ENCODE data around the gene EHMT1. TPM values are rescaled to one million over a fixed set of nuclear protein-coding genes. Genes with fewer than 3 reads are reported as not detected.

EHMT1 gene
- polyA plus RNA-seq, 2 donors = 26.6 to 42.3 TPM

DNA sequence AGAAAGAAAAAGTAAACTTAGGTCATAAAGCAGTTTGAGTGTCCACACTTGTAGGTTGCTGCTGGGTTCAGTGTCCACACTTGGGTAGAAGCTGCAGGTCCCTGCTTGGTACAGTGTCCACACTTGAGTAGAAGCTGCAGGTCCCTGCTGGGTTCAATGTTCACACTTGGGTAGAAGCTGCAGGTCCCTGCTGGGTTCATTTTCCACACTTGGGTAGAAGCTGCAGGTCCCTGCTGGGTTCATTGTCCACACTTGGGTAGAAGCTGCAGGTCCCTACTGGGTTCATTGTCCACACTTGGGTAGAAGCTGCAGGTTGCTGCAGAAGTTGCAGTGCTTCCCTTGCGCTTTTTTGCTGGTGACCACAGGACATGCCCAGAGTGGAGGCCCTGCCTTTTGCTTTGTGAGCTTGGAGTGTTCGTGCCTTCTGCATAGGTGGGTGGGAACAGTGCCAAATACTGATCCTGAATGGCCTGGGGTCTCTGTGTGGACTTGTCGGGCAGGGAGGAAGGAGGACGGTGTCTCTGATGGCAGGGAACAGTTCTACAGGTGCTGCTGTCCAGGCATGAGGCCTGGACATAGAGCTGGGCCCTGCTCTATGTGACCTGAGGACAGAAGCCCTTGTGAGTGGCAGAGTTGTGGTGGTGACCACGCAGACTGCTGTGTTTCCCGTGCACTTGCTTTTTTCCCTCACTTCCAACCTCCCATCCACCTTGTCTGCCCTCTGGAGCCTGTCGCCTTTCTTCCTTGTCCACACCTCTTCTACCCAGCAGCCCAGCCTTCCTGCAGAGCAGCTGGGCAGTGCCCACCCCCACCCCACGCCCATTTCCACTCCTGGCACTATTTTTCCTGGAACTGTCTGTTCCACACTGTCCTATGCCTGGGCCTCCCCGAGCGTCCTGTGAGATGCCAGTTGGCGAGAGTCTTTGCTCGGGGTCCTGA lies 120.8 kb downstream of the EHMT1 start:
- H3K27me3 ChIP-seq (ENCODE audit: control insufficient read depth in 1 of 2, insufficient read depth in 2 of 2, low read length in 2 of 2) = no peaks in the 10 kb centered on the region

GRCh38 chr9:137740312-137740711 lies 121.5 kb downstream of the EHMT1 start:
- no peak overlapping the region for H3K4me3 ChIP-seq (ENCODE audit: low read depth in 1 of 2, low read length in 2 of 2)
- no peaks in the 10 kb centered on the region for H3K4me1 ChIP-seq (ENCODE audit: control insufficient read depth in 2 of 2, insufficient read depth in 2 of 2, low read length in 1 of 2)
- WGBS, 2 donors = 62 to 76% methylated on average over 9 of the region's 9 CpGs
- H3K9me3 ChIP-seq (ENCODE audit: control insufficient read depth in 2 of 2, insufficient read depth in 1 of 2, low read depth in 1 of 2, low read length in 1 of 2) = no peaks in the 10 kb centered on the region
- H3K36me3 ChIP-seq (ENCODE audit: control insufficient read depth in 2 of 2, insufficient read depth in 2 of 2, low read length in 1 of 2) = peaks cover 3 to 23% of the 10 kb centered on the region in 2 donors
- no peak overlapping the region for H3K27ac ChIP-seq (ENCODE audit: low read depth in 2 of 2, low read length in 1 of 2)
- no peaks in the 10 kb centered on the region for H3K27me3 ChIP-seq (ENCODE audit: control insufficient read depth in 1 of 2, insufficient read depth in 2 of 2, low read length in 2 of 2)

More for the DNA sequence above, 120.8 kb downstream of the EHMT1 start:
- H3K9me3 ChIP-seq (ENCODE audit: control insufficient read depth in 2 of 2, insufficient read depth in 1 of 2, low read depth in 1 of 2, low read length in 1 of 2) = no peaks in the 10 kb centered on the region
- 73 to 76% methylated on average over 12 of the region's 12 CpGs for WGBS, 2 donors
- H3K36me3 ChIP-seq (ENCODE audit: control insufficient read depth in 2 of 2, insufficient read depth in 2 of 2, low read length in 1 of 2) = peaks cover 3 to 22% of the 10 kb centered on the region in 2 donors
- H3K4me3 ChIP-seq (ENCODE audit: low read depth in 1 of 2, low read length in 2 of 2) = no peak overlapping the region
- H3K4me1 ChIP-seq (ENCODE audit: control insufficient read depth in 2 of 2, insufficient read depth in 2 of 2, low read length in 1 of 2) = no peaks in the 10 kb centered on the region
- H3K27ac ChIP-seq (ENCODE audit: low read depth in 2 of 2, low read length in 1 of 2) = no peak overlapping the region

GRCh38 chr9:137741330-137741729 lies 122.5 kb downstream of the EHMT1 start:
- Histone ChIP-seq H3K4me1 (ENCODE audit: control insufficient read depth in 2 of 2, insufficient read depth in 2 of 2, low read length in 1 of 2) (peaks cover 0 to 3% of the 10 kb centered on the region in 2 donors), H3K4me3 (ENCODE audit: low read depth in 1 of 2, low read length in 2 of 2) (no peak overlapping the region), H3K9me3 (ENCODE audit: control insufficient read depth in 2 of 2, insufficient read depth in 1 of 2, low read depth in 1 of 2, low read length in 1 of 2) (no peaks in the 10 kb centered on the region), H3K27me3 (ENCODE audit: control insufficient read depth in 1 of 2, insufficient read depth in 2 of 2, low read length in 2 of 2) (no peaks in the 10 kb centered on the region), H3K27ac (ENCODE audit: low read depth in 2 of 2, low read length in 1 of 2) (no peak overlapping the region), H3K36me3 (ENCODE audit: control insufficient read depth in 2 of 2, insufficient read depth in 2 of 2, low read length in 1 of 2) (peaks cover 3 to 24% of the 10 kb centered on the region in 2 donors)
- 92 to 93% methylated on average over 4 of the region's 4 CpGs for WGBS, 2 donors

DNA sequence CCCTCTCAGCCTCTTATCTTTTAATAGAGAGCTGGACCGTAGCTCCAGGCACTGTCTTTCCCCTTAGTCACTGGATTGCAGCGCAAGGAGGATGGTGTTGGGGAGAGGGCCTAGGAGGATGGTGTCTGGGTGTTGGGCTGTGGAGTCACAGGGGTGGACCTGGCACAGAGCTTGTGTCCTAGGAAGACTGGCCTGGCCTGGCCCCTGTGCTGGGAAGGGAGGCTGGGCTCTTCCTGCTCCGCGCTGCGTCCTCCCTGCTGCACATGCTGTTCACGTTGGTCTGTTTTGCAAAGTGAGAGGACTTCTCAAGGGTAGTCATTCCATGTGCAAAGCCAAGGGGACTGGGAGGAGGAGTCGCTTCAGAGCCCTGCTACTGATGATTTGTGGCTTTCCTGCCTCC lies 123.9 kb downstream of the EHMT1 start:
- Histone ChIP-seq H3K4me3 (ENCODE audit: low read depth in 1 of 2, low read length in 2 of 2) (no peak overlapping the region), H3K27me3 (ENCODE audit: control insufficient read depth in 1 of 2, insufficient read depth in 2 of 2, low read length in 2 of 2) (no peaks in the 10 kb centered on the region), H3K4me1 (ENCODE audit: control insufficient read depth in 2 of 2, insufficient read depth in 2 of 2, low read length in 1 of 2) (peaks cover 0 to 3% of the 10 kb centered on the region in 2 donors), H3K27ac (ENCODE audit: low read depth in 2 of 2, low read length in 1 of 2) (no peak overlapping the region), H3K36me3 (ENCODE audit: control insufficient read depth in 2 of 2, insufficient read depth in 2 of 2, low read length in 1 of 2) (peaks cover 3 to 24% of the 10 kb centered on the region in 2 donors), H3K9me3 (ENCODE audit: control insufficient read depth in 2 of 2, insufficient read depth in 1 of 2, low read depth in 1 of 2, low read length in 1 of 2) (no peaks in the 10 kb centered on the region)
- 82 to 91% methylated on average over 7 of the region's 7 CpGs for WGBS, 2 donors

DNA sequence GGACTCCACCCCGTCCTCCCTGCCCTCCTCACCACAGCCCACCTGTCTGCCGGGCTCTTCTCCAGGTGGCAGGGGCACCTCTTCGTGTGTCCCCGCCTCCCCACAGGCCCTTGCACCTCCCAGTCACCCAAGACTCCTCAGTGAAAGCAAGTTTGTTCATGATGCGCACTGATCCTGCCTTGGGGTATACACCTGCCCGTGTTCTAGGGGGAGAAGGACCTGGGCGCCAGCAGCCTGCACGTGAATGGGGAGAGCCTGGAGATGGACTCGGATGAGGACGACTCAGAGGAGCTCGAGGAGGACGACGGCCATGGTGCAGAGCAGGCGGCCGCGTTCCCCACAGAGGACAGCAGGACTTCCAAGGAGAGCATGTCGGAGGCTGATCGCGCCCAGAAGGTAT lies 124.9 kb downstream of the EHMT1 start:
- 93% methylated on average over 19 of the region's 19 CpGs for WGBS, 2 donors
- H3K27ac ChIP-seq (ENCODE audit: low read depth in 2 of 2, low read length in 1 of 2) = no peak overlapping the region
- no peaks in the 10 kb centered on the region for H3K9me3 ChIP-seq (ENCODE audit: control insufficient read depth in 2 of 2, insufficient read depth in 1 of 2, low read depth in 1 of 2, low read length in 1 of 2)
- no peaks in the 10 kb centered on the region for H3K27me3 ChIP-seq (ENCODE audit: control insufficient read depth in 1 of 2, insufficient read depth in 2 of 2, low read length in 2 of 2)
- peaks cover 3 to 25% of the 10 kb centered on the region in 2 donors for H3K36me3 ChIP-seq (ENCODE audit: control insufficient read depth in 2 of 2, insufficient read depth in 2 of 2, low read length in 1 of 2)
- peaks cover 0 to 3% of the 10 kb centered on the region in 2 donors for H3K4me1 ChIP-seq (ENCODE audit: control insufficient read depth in 2 of 2, insufficient read depth in 2 of 2, low read length in 1 of 2)
- H3K4me3 ChIP-seq (ENCODE audit: low read depth in 1 of 2, low read length in 2 of 2) = no peak overlapping the region

DNA sequence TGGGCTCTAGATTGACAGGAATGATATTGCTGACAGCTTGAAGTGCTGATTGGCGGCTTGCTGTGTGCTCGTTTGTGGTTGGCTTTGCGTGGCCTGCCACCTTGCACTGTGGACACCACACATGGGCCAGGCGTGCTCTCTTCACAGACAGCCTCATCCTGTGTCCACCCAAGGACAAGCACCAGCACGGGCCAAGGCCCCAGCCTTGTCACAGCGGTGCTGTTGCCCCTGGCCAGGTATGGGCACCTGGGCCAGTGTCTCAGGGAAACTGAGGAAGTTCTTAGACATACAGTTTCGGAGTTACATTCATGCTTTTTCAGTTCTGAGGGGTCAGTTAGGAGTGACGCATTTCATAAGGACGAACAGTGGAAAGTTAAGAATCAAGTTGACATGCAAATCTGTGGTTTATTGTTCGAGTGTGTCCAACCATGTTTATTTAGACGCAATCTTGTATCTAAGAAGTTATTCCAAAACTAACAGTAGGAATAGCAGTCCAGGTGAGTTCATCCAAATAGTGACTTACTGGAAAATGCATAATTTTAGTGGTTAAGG lies 125.9 kb downstream of the EHMT1 start:
- WGBS, 2 donors = 89 to 91% methylated on average over 11 of the region's 11 CpGs
- peaks cover 3 to 26% of the 10 kb centered on the region in 2 donors for H3K36me3 ChIP-seq (ENCODE audit: control insufficient read depth in 2 of 2, insufficient read depth in 2 of 2, low read length in 1 of 2)

GRCh38 chr9:137745541-137745991 lies 126.8 kb downstream of the EHMT1 start:
- WGBS, 2 donors = 69 to 79% methylated on average over 10 of the region's 10 CpGs
- Histone ChIP-seq H3K9me3 (ENCODE audit: control insufficient read depth in 2 of 2, insufficient read depth in 1 of 2, low read depth in 1 of 2, low read length in 1 of 2) (no peaks in the 10 kb centered on the region), H3K27me3 (ENCODE audit: control insufficient read depth in 1 of 2, insufficient read depth in 2 of 2, low read length in 2 of 2) (no peaks in the 10 kb centered on the region), H3K36me3 (ENCODE audit: control insufficient read depth in 2 of 2, insufficient read depth in 2 of 2, low read length in 1 of 2) (peaks cover 3 to 27% of the 10 kb centered on the region in 2 donors), H3K4me1 (ENCODE audit: control insufficient read depth in 2 of 2, insufficient read depth in 2 of 2, low read length in 1 of 2) (peaks cover 0 to 3% of the 10 kb centered on the region in 2 donors), H3K27ac (ENCODE audit: low read depth in 2 of 2, low read length in 1 of 2) (no peak overlapping the region), H3K4me3 (ENCODE audit: low read depth in 1 of 2, low read length in 2 of 2) (no peak overlapping the region)

More for the DNA sequence above, 125.9 kb downstream of the EHMT1 start:
- Histone ChIP-seq H3K4me1 (ENCODE audit: control insufficient read depth in 2 of 2, insufficient read depth in 2 of 2, low read length in 1 of 2) (peaks cover 0 to 3% of the 10 kb centered on the region in 2 donors), H3K27me3 (ENCODE audit: control insufficient read depth in 1 of 2, insufficient read depth in 2 of 2, low read length in 2 of 2) (no peaks in the 10 kb centered on the region), H3K27ac (ENCODE audit: low read depth in 2 of 2, low read length in 1 of 2) (no peak overlapping the region), H3K9me3 (ENCODE audit: control insufficient read depth in 2 of 2, insufficient read depth in 1 of 2, low read depth in 1 of 2, low read length in 1 of 2) (no peaks in the 10 kb centered on the region), H3K4me3 (ENCODE audit: low read depth in 1 of 2, low read length in 2 of 2) (no peak overlapping the region)

- Histone ChIP-seq H3K27me3 (ENCODE audit: control insufficient read depth in 1 of 2, insufficient read depth in 2 of 2, low read length in 2 of 2) (no peaks in the 10 kb centered on the region), H3K9me3 (ENCODE audit: control insufficient read depth in 2 of 2, insufficient read depth in 1 of 2, low read depth in 1 of 2, low read length in 1 of 2) (no peaks in the 10 kb centered on the region), H3K27ac (ENCODE audit: low read depth in 2 of 2, low read length in 1 of 2) (no peak overlapping the region), H3K4me1 (ENCODE audit: control insufficient read depth in 2 of 2, insufficient read depth in 2 of 2, low read length in 1 of 2) (peaks cover 0 to 3% of the 10 kb centered on the region in 2 donors), H3K4me3 (ENCODE audit: low read depth in 1 of 2, low read length in 2 of 2) (no peak overlapping the region), H3K36me3 (ENCODE audit: control insufficient read depth in 2 of 2, insufficient read depth in 2 of 2, low read length in 1 of 2) (peaks cover 6 to 38% of the 10 kb centered on the region in 2 donors)
- 94% methylated on average over 15 of the region's 15 CpGs for WGBS, 2 donors
These were observed 129.5 kb downstream of the EHMT1 start for GRCh38 chr9:137748311-137748710.

DNA sequence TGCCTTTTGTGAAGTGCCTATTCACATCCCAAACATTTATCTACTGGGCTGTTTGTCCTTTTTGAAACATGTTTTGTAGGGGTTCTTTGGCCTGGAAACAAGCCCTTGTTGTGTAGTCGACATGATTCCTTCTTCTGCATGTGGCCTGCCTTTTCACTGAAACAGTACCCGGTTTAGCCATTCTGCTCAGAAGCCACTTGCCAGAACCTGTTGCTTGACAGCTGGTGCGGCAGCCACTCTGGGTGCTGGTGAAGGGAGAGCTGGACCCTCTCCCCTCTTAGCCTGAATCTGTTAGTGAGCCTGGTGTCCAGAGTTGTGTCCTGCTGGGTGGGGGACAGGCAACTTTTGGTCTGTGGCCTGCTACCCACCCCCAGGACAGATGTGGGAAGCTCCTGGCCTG lies 129.9 kb downstream of the EHMT1 start:
- no peak overlapping the region for H3K27ac ChIP-seq (ENCODE audit: low read depth in 2 of 2, low read length in 1 of 2)
- H3K27me3 ChIP-seq (ENCODE audit: control insufficient read depth in 1 of 2, insufficient read depth in 2 of 2, low read length in 2 of 2) = no peaks in the 10 kb centered on the region
- peaks cover 4 to 36% of the 10 kb centered on the region in 2 donors for H3K36me3 ChIP-seq (ENCODE audit: control insufficient read depth in 2 of 2, insufficient read depth in 2 of 2, low read length in 1 of 2)
- WGBS, 2 donors = 77 to 89% methylated on average over 3 of the region's 3 CpGs
- no peak overlapping the region for H3K4me3 ChIP-seq (ENCODE audit: low read depth in 1 of 2, low read length in 2 of 2)
- H3K4me1 ChIP-seq (ENCODE audit: control insufficient read depth in 2 of 2, insufficient read depth in 2 of 2, low read length in 1 of 2) = peaks cover 0 to 3% of the 10 kb centered on the region in 2 donors
- H3K9me3 ChIP-seq (ENCODE audit: control insufficient read depth in 2 of 2, insufficient read depth in 1 of 2, low read depth in 1 of 2, low read length in 1 of 2) = no peaks in the 10 kb centered on the region

Data from esophagus (tissue), 2 donors.